ENCODE results near the gene RNF152.

GRCh38 chr18:61784834-61785233, 108.0 kb downstream of the RNF152 start:
- TF ChIP-seq CTCF (IDR thresholded peaks at IDR 0.05 in 4 of 5, conservative IDR thresholded peaks at IDR 0.05 in 1 of 5) (no peak), POLR2A (IDR thresholded peaks at IDR 0.05) (no peak)

All from gastrocnemius medialis (tissue), 4 donors.